ENCODE results near the gene CABYR. TPM values are rescaled to one million over a fixed set of nuclear protein-coding genes. Genes with fewer than 3 reads are reported as not detected.

CABYR gene
- total RNA-seq, 4 donors from 2014 or later: 1.9 to 5.3 (median 2.4) TPM

GRCh38 chr18:24208270-24209035, 69.6 kb downstream of the CABYR start:
- TF ChIP-seq CTCF (IDR thresholded peaks at IDR 0.05): no peak
- ATAC-seq (ENCODE audit: low FRiP score): no peak
- no peak for DNase-seq (ENCODE audit: low spot score)

GRCh38 chr18:24209558-24209957, 70.7 kb downstream of the CABYR start:
- ATAC-seq (ENCODE audit: low FRiP score) (no peak), DNase-seq (ENCODE audit: low spot score) (no peak)
- no peak for TF ChIP-seq CTCF (IDR thresholded peaks at IDR 0.05)

Small RNA genes lying within 50 kb of the gene (small RNA-seq; reads per million reads assigned to genes)
- not detected for gene RF00017
- not detected for gene RNA5SP452
- gene RNU5A-6P: not detected

Other genes with a start within 250 kb of the CABYR start
- gene TTC39C, start 124.3 kb upstream of the CABYR start, total RNA-seq: 10 to 100 TPM; 24.7 to 39.1 (median 34.2) TPM